Measurements from ENCODE around the gene SPATC1L. TPM values are rescaled to one million over a fixed set of nuclear protein-coding genes. Genes with fewer than 3 reads are reported as not detected.

SPATC1L gene
- total RNA-seq, 1 experiment from 2014 or later: 11.3 TPM

DNA sequence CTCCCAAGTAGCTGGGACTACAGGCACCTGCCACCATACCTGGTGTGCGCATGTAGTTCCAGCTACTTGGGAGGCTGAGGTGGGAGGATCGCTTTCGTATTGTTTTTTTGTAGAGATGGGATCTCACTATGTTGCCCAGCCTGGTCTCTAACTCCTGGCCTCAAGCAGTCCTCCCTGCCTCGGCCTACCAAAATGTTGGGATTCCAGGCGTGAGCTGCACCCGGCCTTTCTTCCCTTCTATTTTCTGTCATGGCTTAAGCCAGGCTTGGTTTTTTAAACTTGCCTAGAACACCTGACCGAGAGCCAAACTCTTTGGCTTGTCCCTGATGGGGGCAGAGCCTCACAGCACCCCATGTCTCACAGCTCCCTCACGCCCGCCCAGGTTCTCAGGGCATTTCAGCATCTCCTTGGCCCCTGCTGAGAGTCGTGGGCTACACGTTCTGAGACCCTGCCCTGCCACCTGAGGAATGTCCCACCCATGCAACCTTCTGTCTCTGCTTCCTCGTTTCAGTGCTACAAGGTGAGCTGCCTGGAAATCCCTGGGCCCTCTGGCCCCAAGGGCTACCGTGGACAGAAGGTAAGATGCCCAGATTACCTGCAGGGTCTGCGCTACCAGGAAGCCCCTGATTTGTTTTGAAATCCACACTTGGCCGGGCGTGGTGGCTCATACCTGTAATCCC is 70.6 kb downstream of the SPATC1L start:
- Mint-ChIP-seq H3K27ac (ENCODE audit: low read depth, unreplicated experiment) (no peak overlapping the region), H3K27me3 (ENCODE audit: insufficient read depth, unreplicated experiment) (no peaks in the 10 kb centered on the region), H3K36me3 (ENCODE audit: insufficient read depth, unreplicated experiment) (no peaks in the 10 kb centered on the region), H3K4me1 (ENCODE audit: insufficient read depth, unreplicated experiment) (peaks cover 5% of the 10 kb centered on the region), H3K9me3 (ENCODE audit: unreplicated experiment) (no peaks in the 10 kb centered on the region), H3K4me3 (ENCODE audit: unreplicated experiment) (no peak overlapping the region)
- BruUV-seq (replicated peaks): no TSS peak
- no peak for DNase-seq (ENCODE audit: unreplicated experiment)
- CTCF ChIA-PET: no interaction called here
- POLR2A ChIA-PET: no interaction called here
- intact Hi-C loops (cut with micrococcal nuclease): no loop called here
- TF ChIP-seq, protein P1, sequence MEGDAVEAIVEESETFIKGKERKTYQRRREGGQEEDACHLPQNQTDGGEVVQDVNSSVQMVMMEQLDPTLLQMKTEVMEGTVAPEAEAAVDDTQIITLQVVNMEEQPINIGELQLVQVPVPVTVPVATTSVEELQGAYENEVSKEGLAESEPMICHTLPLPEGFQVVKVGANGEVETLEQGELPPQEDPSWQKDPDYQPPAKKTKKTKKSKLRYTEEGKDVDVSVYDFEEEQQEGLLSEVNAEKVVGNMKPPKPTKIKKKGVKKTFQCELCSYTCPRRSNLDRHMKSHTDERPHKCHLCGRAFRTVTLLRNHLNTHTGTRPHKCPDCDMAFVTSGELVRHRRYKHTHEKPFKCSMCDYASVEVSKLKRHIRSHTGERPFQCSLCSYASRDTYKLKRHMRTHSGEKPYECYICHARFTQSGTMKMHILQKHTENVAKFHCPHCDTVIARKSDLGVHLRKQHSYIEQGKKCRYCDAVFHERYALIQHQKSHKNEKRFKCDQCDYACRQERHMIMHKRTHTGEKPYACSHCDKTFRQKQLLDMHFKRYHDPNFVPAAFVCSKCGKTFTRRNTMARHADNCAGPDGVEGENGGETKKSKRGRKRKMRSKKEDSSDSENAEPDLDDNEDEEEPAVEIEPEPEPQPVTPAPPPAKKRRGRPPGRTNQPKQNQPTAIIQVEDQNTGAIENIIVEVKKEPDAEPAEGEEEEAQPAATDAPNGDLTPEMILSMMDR (IDR thresholded peaks at IDR 0.05; ENCODE audit: unreplicated experiment): no peak

DNA sequence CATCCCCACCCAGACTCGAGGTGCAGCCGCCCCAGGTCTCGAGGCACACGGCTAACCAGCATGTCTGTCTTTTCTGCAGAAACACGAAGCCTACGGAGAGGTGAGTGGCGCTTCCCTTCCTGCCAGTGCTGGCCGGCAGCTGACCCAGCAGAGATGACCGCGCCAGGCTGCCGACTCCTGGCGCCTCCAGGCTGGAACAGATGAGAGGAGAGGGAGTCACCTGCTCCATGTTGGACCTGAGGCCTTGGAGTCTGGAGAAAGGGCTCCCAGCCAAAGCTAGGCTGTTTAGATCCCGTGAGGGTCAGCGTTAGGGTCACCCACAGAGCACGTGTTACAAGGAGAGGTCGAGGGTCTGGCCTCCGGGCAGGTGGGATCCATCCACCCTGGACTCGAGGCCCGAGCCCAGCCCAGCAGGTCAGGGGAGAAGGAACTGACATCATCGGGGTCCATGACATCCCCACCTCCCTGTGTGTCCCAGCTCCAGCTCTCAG is 71.5 kb downstream of the SPATC1L start:
- BruUV-seq (replicated peaks): no TSS peak

DNA sequence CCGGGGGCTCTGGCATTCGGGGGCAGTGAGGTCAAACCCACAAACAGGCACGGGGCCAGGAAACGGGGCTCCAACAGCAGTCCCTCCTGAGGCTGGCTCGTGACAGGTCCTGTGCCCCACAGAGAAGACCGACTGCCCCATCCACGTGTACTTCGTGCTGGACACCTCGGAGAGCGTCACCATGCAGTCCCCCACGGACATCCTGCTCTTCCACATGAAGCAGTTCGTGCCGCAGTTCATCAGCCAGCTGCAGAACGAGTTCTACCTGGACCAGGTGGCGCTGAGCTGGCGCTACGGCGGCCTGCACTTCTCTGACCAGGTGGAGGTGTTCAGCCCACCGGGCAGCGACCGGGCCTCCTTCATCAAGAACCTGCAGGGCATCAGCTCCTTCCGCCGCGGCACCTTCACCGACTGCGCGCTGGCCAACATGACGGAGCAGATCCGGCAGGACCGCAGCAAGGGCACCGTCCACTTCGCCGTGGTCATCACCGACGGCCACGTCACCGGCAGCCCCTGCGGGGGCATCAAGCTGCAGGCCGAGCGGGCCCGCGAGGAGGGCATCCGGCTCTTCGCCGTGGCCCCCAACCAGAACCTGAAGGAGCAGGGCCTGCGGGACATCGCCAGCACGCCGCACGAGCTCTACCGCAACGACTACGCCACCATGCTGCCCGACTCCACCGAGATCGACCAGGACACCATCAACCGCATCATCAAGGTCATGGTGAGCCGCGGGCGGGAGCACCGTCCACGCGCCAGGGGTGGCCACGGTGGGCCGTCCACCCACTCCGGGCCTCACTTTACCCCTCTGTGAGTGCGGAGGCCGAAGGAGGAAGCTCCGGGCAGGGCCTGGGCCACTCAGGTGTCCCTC is 72.2 kb downstream of the SPATC1L start:
- Mint-ChIP-seq H3K36me3 (ENCODE audit: insufficient read depth, unreplicated experiment) (no peaks in the 10 kb centered on the region), H3K27ac (ENCODE audit: low read depth, unreplicated experiment) (no peak overlapping the region), H3K4me1 (ENCODE audit: insufficient read depth, unreplicated experiment) (peaks cover 5% of the 10 kb centered on the region), H3K9me3 (ENCODE audit: unreplicated experiment) (peaks cover 13% of the 10 kb centered on the region), H3K4me3 (ENCODE audit: unreplicated experiment) (no peak overlapping the region), H3K27me3 (ENCODE audit: insufficient read depth, unreplicated experiment) (no peaks in the 10 kb centered on the region)
- TF ChIP-seq, protein P1 (IDR thresholded peaks at IDR 0.05; ENCODE audit: unreplicated experiment): no peak
- DNase-seq (ENCODE audit: unreplicated experiment): no peak
- intact Hi-C loops (cut with micrococcal nuclease): no loop called here
- no TSS peak for BruUV-seq (replicated peaks)
- POLR2A ChIA-PET: no interaction called here
- CTCF ChIA-PET: no interaction called here

More for the DNA sequence above, 71.5 kb downstream of the SPATC1L start:
- Mint-ChIP-seq H3K9me3 (ENCODE audit: unreplicated experiment) (peaks cover 7% of the 10 kb centered on the region), H3K4me3 (ENCODE audit: unreplicated experiment) (no peak overlapping the region), H3K36me3 (ENCODE audit: insufficient read depth, unreplicated experiment) (no peaks in the 10 kb centered on the region), H3K4me1 (ENCODE audit: insufficient read depth, unreplicated experiment) (peaks cover 5% of the 10 kb centered on the region), H3K27ac (ENCODE audit: low read depth, unreplicated experiment) (no peak overlapping the region), H3K27me3 (ENCODE audit: insufficient read depth, unreplicated experiment) (no peaks in the 10 kb centered on the region)
- intact Hi-C loops (cut with micrococcal nuclease): no loop called here
- CTCF ChIA-PET: no interaction called here
- POLR2A ChIA-PET: no interaction called here
- DNase-seq (ENCODE audit: unreplicated experiment): no peak
- TF ChIP-seq, protein P1 (IDR thresholded peaks at IDR 0.05; ENCODE audit: unreplicated experiment): no peak

DNA sequence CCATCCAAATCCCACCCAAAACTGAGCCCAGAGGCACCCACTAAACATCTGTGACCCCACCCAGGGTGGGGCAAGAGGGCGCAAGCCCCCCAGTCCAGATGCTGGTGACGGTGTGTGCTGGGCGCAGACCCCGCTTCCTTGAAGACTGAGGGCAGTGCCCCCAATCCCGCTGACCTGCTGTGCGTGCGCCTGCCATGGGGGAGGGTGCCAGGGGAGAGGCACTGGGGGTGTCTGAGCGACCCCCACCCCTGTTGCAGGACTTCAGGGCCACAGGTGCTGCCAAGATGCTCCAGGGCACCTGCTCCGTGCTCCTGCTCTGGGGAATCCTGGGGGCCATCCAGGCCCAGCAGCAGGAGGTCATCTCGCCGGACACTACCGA is 73.1 kb downstream of the SPATC1L start:
- Mint-ChIP-seq H3K27me3 (ENCODE audit: insufficient read depth, unreplicated experiment) (no peaks in the 10 kb centered on the region), H3K4me1 (ENCODE audit: insufficient read depth, unreplicated experiment) (no peaks in the 10 kb centered on the region), H3K36me3 (ENCODE audit: insufficient read depth, unreplicated experiment) (no peaks in the 10 kb centered on the region), H3K9me3 (ENCODE audit: unreplicated experiment) (peaks cover 14% of the 10 kb centered on the region), H3K4me3 (ENCODE audit: unreplicated experiment) (no peak overlapping the region), H3K27ac (ENCODE audit: low read depth, unreplicated experiment) (no peak overlapping the region)
- ChIA-PET POLR2A (no interaction called here), CTCF (no interaction called here)
- TF ChIP-seq, protein P1 (IDR thresholded peaks at IDR 0.05; ENCODE audit: unreplicated experiment): no peak
- no peak for DNase-seq (ENCODE audit: unreplicated experiment)
- intact Hi-C loops (cut with micrococcal nuclease): no loop called here
- BruUV-seq (replicated peaks): no TSS peak
